ENCODE results near the gene SLC46A2.

DNA sequence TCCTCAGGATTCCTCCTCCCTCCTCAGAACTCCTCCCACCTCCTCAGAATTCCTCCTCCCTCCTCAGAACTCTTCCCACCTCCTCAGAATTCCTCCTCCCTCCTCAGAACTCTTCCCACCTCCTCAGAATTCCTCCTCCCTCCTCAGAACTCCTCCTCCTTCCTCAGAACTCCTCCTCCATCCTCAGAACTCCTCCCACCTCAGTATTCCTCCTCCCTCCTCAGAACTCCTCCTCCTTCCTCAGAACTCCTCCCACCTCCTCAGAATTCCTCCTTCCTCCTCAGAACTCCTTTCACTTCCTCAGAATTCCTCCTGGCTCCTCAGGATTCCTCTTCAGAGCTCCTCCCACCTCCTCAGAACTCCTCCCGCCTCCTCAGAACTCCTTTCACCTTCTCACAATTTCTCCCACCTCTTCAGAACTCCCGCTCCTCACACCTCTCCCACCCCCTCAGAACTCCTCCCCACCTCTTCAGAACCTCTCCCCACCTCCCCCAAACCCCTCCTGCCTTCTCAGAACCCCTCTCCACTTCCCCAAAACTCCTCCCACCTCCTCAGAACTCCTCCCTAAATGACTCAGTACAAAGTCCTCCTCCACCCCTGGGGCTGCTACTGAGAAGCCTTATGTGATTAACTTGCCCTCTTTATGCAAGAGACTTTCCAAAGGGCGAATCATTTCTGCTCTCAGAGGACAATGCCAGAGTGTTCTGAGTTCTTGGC is 23.2 kb downstream of the SLC46A2 start:
- TF ChIP-seq POLR2AphosphoS5 (IDR thresholded peaks at IDR 0.05): no peak
- no peak for TF ChIP-seq CTCF (IDR thresholded peaks at IDR 0.05; ENCODE audit: poor library complexity, severe bottlenecking)

All from neural cell (in vitro differentiated cells).